ENCODE results near the gene LARGE1. TPM values are rescaled to one million over a fixed set of nuclear protein-coding genes. Genes with fewer than 3 reads are reported as not detected.
"Not testable (repeated sequence)": the region's sequence is repeated elsewhere in the genome, so short reads cannot be mapped to it uniquely, and the experiment has no call there.

LARGE1 gene
- total and polyA plus RNA-seq, 8 donors: 4.1 to 29.3 (median 13.7) TPM

DNA sequence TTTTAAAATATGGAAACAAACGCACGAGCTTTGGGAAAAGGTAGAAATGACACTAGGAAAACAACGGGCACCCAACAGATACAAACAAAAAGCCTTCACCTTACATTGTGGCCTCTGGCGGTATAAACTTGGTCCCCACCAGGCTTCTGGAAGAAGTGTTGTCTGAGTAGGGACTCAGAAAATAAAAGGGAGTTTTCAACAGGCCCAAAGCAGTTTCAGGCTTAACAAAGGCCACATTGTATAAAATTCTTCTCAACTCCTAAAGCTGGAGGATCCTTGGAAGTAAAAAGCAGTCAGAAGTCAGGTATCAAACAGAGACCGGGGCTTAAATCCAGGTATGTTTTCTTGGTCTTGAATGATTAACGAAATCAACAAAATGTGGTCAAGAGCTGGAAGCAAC is 61.0 kb downstream of the LARGE1 start:
- no peaks in the 10 kb centered on the region for H3K36me3 ChIP-seq
- TF ChIP-seq, protein P1, sequence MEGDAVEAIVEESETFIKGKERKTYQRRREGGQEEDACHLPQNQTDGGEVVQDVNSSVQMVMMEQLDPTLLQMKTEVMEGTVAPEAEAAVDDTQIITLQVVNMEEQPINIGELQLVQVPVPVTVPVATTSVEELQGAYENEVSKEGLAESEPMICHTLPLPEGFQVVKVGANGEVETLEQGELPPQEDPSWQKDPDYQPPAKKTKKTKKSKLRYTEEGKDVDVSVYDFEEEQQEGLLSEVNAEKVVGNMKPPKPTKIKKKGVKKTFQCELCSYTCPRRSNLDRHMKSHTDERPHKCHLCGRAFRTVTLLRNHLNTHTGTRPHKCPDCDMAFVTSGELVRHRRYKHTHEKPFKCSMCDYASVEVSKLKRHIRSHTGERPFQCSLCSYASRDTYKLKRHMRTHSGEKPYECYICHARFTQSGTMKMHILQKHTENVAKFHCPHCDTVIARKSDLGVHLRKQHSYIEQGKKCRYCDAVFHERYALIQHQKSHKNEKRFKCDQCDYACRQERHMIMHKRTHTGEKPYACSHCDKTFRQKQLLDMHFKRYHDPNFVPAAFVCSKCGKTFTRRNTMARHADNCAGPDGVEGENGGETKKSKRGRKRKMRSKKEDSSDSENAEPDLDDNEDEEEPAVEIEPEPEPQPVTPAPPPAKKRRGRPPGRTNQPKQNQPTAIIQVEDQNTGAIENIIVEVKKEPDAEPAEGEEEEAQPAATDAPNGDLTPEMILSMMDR (IDR thresholded peaks at IDR 0.05): no peak
- FAIRE-seq: no peak
- no peaks in the 10 kb centered on the region for H3K27me3 ChIP-seq
- H3K27ac ChIP-seq: no peak overlapping the region
- H3K4me3 ChIP-seq: no peak overlapping the region
- WGBS, 2 donors: 91 to 96% methylated on average over 6 of the region's 6 CpGs
- H3K9me3 ChIP-seq: no peaks in the 10 kb centered on the region
- ATAC-seq: no peak
- intact Hi-C loops (cut with DNase I): no loop called here
- DNase-seq: no peak
- H3K4me1 ChIP-seq: peaks cover 0 to 2% (median 0%) of the 10 kb centered on the region in 3 donors

DNA sequence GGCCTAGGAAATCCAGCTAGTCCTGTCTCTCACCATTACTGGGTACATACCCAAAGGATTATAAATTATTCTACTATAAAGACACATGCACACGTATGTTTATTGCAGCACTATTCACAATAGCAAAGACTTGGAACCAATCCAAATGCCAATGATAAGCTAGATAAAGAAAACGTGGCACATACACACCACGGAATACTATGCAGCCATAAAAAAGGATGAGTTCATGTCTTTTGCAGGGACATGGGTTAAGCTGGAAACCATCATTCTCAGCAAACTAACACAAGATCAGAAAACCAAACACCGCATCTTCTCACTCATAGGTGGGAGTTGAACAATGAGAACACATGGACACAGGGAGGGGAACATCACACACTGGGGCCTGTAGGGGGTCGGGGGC is 61.6 kb downstream of the LARGE1 start:
- H3K4me3 ChIP-seq; DNase-seq; intact Hi-C loops (cut with DNase I); FAIRE-seq; H3K36me3 ChIP-seq; H3K27me3 ChIP-seq; ATAC-seq; H3K27ac ChIP-seq; H3K9me3 ChIP-seq; H3K4me1 ChIP-seq: not testable (repeated sequence)
- 74 to 77% methylated on average over 5 of the region's 5 CpGs for WGBS, 2 donors

DNA sequence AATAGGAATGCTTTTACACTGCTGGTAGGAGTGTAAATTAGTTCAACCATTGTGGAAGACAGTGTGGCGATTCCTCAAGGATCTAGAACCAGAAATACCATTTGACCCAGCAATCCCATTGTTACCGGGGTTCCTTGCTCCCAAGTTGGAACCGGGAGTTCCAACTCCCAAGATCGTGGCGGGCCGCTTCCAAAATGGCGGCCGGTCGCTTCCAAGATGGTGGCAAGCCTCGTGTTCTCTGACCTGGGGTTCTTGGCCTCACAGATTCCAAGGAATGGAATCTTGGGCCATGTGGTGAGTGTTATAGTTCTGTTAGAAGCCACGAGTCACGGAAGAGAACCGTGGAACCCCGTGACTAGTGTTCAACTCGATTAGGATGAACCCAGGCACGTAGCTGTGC is 62.5 kb downstream of the LARGE1 start:
- DNase-seq: not testable (repeated sequence)

DNA sequence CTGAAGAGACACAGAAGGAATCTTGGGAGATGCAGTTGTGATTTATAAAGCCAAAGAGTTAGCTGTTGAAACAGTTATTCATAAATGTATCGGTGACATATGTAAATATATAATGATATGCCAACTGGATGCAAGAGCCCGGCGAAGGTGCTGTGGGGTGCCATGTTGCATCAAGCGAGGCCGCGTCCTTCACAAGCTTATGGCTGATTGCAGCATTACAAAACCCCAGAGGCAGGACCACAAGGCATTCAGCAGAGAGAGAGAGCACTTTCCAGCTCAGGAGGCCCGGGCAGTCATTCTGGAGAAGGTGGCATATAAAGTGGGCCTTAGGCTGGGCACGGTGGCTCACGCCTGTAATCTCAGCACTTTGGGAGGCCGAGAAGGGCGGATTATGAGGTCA is 65.6 kb downstream of the LARGE1 start:
- no peaks in the 10 kb centered on the region for H3K9me3 ChIP-seq
- TF ChIP-seq, protein P1 (IDR thresholded peaks at IDR 0.05): no peak
- ATAC-seq (no peak), DNase-seq (no peak), FAIRE-seq (no peak)
- intact Hi-C loops (cut with DNase I): no loop called here
- H3K27me3 ChIP-seq: no peaks in the 10 kb centered on the region
- peaks cover 3 to 14% (median 5%) of the 10 kb centered on the region in 3 donors for H3K4me1 ChIP-seq
- H3K4me3 ChIP-seq: no peak overlapping the region
- WGBS, 2 donors: 94 to 95% methylated on average over 11 of the region's 11 CpGs
- peak overlapping the region in 1 of 4 donors; percentile 65 for H3K27ac ChIP-seq
- H3K36me3 ChIP-seq: no peaks in the 10 kb centered on the region

More for the DNA sequence above, 62.5 kb downstream of the LARGE1 start:
- H3K27ac ChIP-seq; H3K9me3 ChIP-seq; ATAC-seq; H3K4me1 ChIP-seq; FAIRE-seq; H3K27me3 ChIP-seq; H3K4me3 ChIP-seq; intact Hi-C loops (cut with DNase I); H3K36me3 ChIP-seq: not testable (repeated sequence)
- WGBS, 2 donors: 97 to 98% methylated on average over 16 of the region's 16 CpGs

DNA sequence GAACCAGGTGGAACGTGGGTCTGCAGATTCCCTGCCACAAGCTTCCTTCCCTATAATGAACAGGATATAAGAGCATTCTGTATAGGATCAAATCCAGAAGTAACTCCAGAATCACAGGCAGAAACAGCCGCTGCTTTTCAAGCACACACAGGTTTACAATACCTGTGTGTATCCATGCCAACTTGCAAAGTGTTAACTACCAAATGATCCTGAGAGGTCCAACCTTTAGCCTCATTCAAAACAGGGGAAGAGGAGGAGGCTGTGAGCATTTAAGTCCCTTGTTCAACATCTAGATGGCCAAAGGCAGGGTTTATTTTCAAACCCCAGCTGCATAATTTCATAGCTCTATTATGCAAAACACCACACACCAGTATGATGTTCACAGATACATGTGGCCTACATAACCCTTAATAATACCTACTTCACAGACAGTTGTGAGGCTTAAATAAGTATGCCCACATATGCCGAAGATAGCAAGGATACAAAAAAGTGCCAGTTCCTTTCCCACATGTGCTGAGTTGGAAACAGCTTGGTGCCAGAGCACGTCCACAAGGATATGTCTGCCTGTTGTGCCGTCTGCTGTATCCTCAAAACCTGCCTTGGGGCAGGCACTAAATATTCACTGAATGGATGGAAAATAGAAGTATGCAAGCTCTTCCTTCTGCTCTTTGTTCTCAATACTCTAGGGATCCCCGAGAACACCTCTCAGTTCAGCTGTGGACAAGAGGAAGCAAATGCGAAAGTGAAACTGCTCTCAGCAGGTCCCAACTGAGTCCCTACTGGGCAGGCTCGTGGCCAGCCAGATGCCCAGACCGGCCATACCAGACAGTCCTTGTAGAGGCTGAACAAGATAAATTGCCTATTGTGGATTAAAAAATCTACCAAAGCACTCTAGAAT is 66.8 kb downstream of the LARGE1 start:
- H3K4me3 ChIP-seq: peak overlapping the region; percentile 7 to 61 (median 32)
- no peaks in the 10 kb centered on the region for H3K36me3 ChIP-seq
- peak; percentile 67 for FAIRE-seq
- H3K27ac ChIP-seq: peak overlapping the region; percentile 2 to 72 (median 52)
- WGBS, 2 donors: 16 to 18% methylated on average over 9 of the region's 9 CpGs
- intact Hi-C loops (cut with DNase I): no loop called here
- peak; percentile 54 to 85 (median 69) for DNase-seq
- ATAC-seq: peak; percentile 91 to 99 (median 98)
- H3K27me3 ChIP-seq: no peaks in the 10 kb centered on the region
- peaks cover 3 to 14% (median 5%) of the 10 kb centered on the region in 3 donors for H3K4me1 ChIP-seq
- TF ChIP-seq, protein P1 (IDR thresholded peaks at IDR 0.05): no peak
- H3K9me3 ChIP-seq: no peaks in the 10 kb centered on the region
